ENCODE data around the gene NTF4.

DNA sequence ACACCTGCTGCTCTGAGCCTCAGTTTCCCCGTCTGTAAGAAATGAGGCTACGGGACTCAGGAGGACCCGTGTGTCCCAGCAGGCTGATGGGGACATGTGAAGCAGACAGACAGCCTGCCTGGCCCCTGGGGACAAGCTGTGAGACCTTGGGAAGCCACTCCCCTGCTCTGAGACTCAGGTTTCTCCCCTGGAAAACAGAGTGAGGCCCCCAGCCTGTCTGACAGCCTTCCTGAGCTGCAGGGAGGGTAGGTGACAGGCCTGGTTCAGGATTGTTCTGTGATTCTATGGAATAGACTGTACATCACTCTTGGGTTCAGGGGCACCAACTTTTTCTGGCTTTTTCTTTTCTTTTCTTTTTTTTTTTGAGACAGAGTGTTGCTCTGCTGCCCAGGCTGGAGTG lies 2.9 kb upstream of the NTF4 start:
- TF ChIP-seq SUZ12 (IDR thresholded peaks at IDR 0.05; ENCODE audit: extremely low read depth, insufficient read depth, insufficient read length) (no peak), ZNF274 (IDR thresholded peaks at IDR 0.05; ENCODE audit: low read depth, low read length) (no peak), YY1 (IDR thresholded peaks at IDR 0.05; ENCODE audit: insufficient read depth, insufficient read length) (no peak)
